DMS79 (cell line): ENCODE measurements around the gene TAS1R2.
A peak's percentile ranks its signal among the peaks of the same experiment; 100 is the strongest.
"Not testable (repeated sequence)": the region's sequence is repeated elsewhere in the genome, so short reads cannot be mapped to it uniquely, and the experiment has no call there.

Experiments used
- DNase-seq: peaks from one replicate; lab custom pipeline; 2025; lab: John Stamatoyannopoulos, UW

The TAS1R2 gene

DNA sequence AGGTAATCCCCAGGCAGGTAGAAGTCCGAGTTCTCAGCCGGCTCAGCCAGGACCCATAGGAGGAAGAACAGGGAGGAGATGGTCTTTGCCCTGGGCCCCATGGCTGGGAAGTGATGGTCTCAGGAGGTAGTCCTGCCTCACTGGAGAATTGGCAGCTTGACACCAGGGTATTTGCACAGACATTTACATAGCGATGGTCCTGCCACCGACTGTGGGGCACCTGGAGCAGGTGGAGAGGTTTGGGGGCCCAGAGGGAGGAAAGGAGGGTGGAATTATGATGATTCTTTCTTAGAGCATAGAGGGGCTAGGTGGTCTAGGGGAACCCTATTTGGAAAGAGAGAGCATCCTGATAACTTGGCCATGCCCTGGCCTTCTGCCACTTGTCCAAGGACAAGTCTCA lies at the start of gene TAS1R2:
Gene TAS1R2, minus strand, starts transcription at position 101 of the 400 bp plus-strand sequence. Its CDS starts 0 bp downstream, at position 101.
- DNase-seq = no peak

GRCh38 chr1:18907917-18908845 lies 48.7 kb upstream of the TAS1R2 start:
- DNase-seq = no peak

DNA sequence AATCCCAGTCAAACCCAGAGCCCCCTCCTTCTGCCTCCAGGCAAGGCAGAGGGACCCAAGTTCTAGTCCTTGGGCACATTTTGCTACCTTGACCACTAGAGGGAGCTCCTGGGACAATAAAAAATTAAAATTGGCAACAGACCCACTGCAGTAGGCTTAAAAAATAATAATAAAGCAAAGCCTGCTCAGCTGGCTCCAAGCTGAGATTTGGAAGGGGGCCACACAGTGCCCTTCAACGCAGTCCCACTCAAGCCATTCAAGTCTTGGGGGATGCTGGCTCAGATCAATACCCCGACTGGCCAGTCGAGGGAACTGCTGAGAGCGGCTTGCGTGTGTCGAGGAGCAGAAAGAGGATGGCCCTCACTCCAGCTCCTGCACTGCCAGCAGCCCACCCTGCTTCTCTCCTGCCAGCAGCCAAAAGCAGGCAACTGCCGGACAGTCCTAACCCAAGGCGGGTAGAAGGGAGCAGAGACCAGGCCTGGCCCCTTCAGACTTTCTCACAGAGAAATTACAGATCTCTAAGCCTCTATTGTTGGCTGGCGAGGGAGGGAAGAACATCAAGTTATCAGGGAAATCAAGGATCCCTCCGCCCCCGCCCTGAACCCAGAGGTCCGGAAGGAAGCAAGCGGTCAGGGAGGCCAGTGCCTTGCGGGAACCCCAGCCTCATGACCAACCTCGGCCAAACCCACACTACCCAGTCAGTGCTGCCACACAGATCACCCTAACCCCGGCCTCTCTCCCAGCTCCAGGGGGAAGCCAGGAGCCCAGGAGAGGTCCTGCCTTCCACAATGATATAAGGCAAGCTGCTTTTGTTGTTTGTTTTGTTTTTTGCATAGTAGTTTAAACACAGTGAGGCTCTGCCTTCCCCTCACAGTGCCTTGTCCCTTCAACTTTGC lies 47.8 kb upstream of the TAS1R2 start:
- peak; percentile 49 for DNase-seq

DNA sequence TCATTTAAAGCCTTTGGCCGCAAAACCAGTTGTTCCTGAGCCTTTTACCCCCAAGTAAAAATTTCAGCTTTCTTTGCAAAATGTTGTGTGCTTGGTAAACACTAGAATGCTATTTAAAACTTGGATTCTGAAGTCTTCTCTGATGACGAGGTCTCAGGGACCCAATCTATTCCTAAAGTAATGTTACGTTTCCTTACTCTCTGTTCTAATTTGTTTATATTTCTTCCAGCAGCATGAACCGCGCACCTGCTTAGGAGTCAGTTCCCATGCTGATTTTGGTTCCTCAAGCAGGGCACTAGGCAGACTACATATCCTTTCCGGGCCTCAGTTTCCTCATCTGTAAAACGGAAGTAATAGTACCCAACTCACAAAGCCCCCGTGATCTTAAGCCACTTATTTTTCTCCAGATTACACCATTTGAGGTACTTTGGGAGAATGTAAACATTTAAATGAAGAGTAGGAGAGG lies 43.9 kb upstream of the TAS1R2 start:
- DNase-seq = no peak

DNA sequence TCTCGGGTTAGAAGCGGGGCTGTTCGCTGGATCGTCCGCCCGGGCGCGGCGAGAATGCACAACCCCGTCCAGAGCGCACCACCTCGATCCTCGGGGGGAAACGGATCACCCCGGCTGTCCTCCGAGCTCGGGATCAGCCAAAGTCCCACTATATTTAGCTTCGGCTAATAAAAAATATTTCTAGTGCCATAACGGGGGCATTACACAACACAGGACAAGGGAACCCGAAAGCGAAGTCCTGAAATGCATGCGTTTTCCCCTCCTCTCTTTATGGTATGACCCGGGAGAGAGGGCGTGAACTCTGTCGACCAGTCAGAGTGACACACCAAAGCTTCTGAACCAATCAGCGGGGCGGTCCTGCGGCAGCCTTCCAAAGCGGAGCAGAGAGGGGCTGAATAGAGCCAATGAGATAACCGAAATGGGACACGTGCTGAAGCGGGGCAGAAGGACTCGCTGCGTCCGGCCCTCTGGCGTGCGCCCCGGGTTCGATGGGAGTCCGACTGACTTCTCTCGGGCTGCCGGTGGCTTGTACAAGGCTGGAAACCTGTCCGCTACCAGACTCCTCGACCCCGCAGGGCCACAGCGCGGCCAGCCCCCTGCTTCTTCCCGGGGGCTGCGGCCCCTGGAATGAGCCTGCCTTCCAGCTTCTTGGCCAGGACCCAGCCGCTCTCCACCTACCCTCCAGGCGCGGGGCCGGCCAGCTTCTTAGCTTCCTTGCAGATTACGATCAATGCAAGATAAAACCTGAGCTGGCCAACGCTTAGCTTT lies 43.2 kb upstream of the TAS1R2 start, which contains the start of gene ALDH4A1:
Gene ALDH4A1, minus strand, starts transcription at position 33 of the 768 bp plus-strand sequence. Its CDS starts 32 bp downstream, at position 1.
- DNase-seq = peak; percentile 97

- DNase-seq = no peak
Measured at GRCh38 chr1:18901952-18902522, 42.6 kb upstream of the TAS1R2 start.

DNA sequence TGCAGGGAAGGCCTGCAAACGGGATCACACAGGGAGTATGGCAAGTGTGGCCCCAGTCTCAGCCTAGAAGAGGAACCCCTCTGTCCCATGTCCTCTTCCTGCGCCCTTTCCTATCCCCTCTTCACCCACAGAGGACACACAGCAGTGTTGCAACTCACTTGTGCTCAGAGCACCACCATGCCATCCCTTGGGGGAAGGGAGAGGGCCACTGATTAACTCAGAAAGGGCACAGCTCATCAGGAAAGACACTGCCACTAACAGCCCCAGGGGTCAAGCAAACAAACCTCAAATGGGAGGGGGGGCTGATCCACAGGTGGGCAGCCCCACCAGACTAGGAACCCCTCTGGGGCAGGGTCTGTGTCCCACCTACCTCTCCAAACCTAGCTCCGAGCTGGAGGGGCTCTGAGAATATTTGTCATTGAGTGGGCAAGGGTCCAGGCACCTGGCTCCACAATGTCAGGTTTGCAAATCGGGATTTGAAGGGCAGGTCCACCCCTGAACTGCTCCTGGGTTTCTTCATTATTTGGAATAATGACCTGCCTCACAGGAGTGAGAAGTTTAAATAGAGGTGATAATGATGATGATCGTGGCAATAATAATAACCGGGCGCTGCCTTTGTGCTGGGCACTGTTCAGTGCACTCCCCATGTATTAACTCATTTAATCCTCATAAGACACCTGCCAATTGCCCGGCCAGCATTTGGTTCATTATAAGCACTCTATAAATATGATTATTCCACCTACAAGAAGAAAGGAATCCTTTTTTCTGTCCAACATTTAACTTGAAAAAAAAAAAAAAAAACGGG lies 41.9 kb upstream of the TAS1R2 start:
- DNase-seq = no peak

DNA sequence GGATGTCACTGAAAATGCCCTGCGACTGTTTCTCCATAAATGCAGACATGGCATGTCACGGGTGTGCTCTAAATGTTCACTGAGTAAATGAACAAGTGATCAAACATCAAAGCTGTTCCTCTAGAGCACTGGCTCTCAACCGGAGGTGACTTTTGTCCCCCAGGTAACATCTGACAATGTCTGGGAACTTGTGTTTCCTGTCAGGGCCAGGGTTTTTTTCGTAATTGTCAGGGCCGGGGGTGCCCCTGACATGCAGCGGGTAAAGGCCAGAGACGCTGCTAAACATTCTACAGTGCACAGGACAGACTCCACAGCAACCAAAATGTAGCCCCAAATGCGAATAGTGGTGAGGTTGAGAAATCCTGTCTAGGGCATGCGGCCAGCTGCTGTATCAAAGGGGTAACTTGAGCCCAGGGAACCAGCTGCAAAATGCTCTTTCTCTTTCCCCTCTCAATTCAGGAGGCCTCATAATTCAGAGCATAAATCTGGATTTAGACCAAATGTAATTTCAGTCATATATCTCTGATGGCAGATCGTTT lies 40.9 kb upstream of the TAS1R2 start:
- peak; percentile 15 for DNase-seq

GRCh38 chr1:18899363-18900049 lies 40.0 kb upstream of the TAS1R2 start:
- DNase-seq = no peak

DNA sequence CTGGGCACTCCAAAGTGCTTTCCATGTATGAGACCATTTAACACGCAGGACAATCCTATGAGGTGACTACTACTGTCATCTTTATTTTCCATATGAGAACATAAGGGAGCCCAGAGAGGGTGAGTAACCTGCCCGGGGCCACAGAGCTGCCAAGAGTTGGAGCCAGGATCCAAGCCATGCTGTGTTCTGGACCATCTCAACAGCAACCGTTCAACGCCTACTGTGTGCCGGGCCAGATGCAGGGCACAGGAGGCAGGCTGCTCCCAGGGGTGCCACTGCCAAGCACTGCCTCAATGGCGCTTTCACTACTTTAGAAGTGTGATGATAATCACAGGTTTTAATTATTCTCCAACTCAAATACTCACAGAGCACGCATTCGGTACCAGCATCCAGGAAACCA lies 39.1 kb upstream of the TAS1R2 start:
- no peak for DNase-seq

- DNase-seq = peak; percentile 96
Measured at GRCh38 chr1:18895317-18895716, 35.9 kb upstream of the TAS1R2 start.

GRCh38 chr1:18893120-18893519 lies 33.7 kb upstream of the TAS1R2 start:
- DNase-seq = no peak

GRCh38 chr1:18891858-18892257 lies 32.4 kb upstream of the TAS1R2 start:
- not testable (repeated sequence) for DNase-seq

GRCh38 chr1:18891426-18891780 lies 31.9 kb upstream of the TAS1R2 start:
- no peak for DNase-seq

GRCh38 chr1:18890706-18891425 lies 31.4 kb upstream of the TAS1R2 start:
- no peak for DNase-seq

GRCh38 chr1:18886003-18886335 lies 26.5 kb upstream of the TAS1R2 start:
- DNase-seq = no peak

DNA sequence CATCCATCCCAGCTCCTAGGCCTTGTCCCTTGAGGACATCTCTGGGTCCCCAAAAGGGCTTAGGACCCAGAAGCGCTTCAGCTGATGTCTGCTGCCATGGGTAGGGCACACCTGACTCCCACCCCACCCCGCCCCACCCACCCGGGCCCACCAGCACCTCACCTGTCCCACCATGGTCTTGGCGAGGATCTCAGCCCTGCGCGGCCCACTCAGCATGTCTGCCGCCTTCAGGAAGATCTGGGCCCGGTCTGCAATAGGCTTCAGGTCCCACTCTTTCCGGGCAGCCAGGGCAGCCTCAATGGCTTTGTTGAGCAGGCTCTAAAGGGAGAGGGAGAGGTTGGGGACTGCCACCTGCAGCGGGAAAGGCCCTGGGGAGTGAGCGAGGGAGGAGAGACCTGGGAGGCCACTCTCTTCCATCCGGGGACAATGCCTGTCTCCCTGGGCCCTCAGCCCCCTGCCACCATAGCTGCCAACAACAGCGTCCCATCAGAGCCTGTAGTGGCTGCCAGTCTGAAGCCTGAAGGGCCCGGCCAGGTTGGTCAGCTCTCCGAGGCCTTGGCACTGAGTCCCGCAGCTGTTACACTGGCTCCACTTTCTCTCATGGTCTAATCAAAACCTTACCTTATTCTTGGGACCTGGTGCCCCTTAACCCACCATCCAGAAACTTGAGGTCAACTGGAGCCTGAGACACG lies 26.0 kb upstream of the TAS1R2 start:
- DNase-seq = no peak

- no peak for DNase-seq
Measured at GRCh38 chr1:18884727-18885126, 25.3 kb upstream of the TAS1R2 start.

DNA sequence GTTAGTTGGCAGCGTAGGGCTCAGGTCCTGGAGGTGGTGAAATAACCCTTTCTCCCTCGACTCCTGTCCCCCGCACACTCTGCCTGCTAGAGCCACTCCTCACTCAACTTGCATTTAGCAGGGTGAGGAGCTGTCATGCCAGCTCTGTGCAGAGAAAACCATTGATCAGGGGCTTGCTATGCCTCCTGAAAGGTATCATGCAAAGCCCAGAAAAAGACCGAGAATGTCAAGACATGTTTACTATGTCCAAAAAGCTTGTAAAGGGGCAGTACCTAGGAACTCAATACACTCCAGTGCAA lies 24.9 kb upstream of the TAS1R2 start:
- DNase-seq = no peak
